Activated CD4-positive, alpha-beta T cell treated with anti-CD3 and anti-CD28 coated beads, Interleukin-10, Interleukin-2, amounts not matched to agents 100 ng/mL and 50 ng/mL, durations not matched to agents 16 hours and 8 hours (primary cell): ENCODE data around the gene SNX33.
"Not testable (repeated sequence)": the region's sequence is repeated elsewhere in the genome, so short reads cannot be mapped to it uniquely, and the experiment has no call there.

ENCODE experiments used
- DNase-seq: peaks from one replicate; pipeline ENCODE4 v3.0.0-alpha.2; 2020

SNX33 gene

DNA sequence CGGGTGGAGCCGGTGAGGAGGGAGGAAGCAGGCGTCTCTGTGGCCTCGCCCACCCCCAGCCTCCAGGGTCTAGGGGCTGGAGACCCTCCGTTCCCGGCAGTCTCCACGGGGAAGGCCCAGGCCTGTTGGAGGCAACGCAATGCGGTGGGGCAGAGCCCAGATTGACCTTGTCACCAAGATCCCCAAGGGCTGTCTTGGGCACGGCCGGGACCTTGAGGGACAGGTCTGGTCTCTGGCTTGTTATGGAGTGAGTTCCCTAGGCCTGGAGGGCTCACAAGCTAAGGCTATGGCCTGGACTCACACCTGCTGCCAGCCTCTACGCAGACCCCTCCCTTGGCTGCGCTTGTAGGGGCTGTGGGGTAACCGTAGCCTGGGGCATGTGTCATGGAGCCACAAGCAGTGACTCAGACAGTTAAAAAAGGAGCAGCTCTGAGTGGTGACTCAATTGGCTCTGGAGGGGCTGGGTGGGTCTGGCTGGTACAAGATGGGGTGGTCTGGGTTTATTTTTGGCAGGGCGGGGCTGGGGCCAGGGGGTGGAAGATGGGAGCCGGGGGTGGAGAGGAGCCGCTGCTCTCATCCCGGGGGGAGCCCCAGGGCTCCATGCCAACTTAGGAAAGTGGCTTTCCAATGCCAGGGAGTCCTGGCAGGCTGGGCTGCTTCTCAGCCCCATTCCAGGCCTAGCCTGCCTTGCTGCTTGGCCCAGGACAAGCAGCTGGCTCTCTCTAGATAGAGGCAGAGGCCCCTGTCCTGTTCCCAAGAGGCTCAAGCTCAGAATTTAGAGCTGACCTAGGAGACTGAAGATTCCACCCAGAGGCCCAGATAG lies 55.9 kb downstream of the SNX33 start:
- DNase-seq = not testable (repeated sequence)

DNA sequence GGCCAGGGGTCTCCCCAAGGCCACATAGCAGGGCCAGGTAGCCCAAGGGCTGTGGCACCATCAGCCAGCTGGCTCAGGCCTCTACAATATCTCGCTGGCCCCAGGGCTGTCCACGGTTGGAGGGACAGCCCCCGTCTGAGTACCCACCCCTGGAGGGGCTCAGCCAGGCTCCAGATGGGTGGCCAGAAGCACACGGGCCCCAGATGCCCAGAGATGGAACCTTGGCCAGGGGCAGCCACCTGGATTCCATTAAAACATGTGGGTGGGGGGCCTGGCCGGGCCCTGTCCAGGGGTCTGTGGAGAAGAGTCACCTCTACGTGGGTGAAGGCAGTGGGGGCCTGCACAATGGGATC lies 56.5 kb downstream of the SNX33 start:
- no peak for DNase-seq

DNA sequence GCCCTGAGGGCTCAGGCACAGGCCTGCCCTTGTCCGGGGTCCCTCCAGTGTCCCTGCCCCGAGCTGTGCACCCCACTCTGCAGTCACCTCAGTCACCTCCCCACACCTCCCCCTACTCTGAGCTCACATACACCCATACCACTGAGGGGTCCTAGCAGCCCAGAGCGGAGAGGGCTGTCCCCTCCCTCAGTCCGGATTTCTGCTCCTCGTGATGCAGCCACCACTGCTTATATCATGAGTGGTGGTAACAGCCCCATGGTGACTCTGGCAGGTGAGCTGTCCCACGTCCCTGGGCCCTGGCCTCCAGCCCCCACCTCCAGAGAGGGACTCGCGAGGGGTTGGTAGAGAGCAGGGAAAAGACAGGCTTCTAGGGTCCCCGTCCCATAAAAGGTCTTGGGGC lies 56.9 kb downstream of the SNX33 start:
- no peak for DNase-seq

DNA sequence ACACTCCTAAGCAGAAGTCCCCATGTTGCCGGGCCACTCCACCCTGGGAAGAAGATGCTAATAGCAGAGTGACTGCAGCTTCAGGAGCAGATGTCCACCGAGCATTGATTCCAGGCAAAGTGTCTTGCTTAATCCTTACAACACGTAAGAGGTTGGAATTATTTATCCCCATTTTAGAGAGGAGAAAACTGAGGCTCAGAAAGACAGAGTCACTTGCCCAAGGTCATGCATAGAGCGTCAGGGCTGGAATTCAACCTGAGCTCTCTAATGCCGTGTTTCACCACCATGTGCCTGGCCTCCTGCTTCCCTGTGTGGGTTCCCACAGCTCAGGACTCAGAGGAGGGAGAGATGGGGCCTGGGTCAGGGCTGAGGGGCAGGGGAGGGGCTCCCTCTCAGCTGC lies 57.7 kb downstream of the SNX33 start:
- not testable (repeated sequence) for DNase-seq

DNA sequence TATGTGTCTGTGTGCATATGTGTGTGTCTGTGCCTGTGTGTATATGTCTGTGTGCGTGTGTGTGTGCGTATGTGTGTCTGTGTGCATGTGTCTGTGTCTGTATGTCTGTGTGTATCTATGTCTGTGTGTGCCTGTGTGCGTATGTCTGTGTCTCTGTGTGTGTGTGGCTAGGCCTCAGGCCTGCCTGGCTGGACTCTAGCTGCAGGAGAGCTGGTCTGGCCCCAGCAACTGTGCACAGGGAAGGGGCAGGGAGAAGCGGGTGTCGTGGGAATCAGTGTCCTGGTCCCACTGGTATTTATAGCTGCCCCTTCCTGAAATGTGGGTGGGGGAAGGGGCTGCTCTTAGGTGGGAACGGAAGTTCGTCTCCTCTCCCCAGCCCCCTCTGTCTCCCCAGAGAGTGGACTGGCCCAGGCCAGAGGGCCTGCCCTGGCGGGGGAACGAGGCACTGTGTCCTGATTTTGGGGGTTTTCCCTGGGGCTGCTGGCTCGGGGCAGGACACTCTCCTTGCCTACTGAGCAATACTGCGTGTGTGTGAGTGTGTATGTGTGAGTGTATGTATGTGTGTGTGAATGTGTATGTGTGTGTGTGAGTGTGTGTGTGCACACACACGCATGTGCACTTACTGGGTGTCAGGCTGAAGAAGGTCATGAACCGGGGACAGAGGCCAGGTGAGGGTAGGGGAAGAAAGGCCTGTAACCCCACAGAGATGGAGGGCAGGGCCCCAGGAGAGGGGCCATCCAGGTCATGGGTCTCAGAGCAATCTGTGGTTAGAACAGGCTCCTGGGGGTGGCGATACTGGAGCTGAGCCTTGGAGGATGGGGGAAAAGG lies 58.4 kb downstream of the SNX33 start:
- no peak for DNase-seq

DNA sequence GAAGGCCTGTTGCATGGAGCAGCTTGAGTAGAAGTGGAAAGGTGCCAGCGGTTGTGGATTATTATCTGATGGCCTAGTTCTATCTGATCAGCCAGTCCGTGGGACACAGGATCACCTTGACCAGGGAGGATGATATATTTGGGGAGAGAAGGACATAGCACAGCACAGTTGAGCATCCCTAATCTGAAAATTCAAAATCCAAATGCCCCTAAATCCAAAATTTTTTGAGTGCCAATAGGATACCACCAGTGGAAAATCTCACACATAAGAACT lies 58.9 kb downstream of the SNX33 start:
- no peak for DNase-seq

DNA sequence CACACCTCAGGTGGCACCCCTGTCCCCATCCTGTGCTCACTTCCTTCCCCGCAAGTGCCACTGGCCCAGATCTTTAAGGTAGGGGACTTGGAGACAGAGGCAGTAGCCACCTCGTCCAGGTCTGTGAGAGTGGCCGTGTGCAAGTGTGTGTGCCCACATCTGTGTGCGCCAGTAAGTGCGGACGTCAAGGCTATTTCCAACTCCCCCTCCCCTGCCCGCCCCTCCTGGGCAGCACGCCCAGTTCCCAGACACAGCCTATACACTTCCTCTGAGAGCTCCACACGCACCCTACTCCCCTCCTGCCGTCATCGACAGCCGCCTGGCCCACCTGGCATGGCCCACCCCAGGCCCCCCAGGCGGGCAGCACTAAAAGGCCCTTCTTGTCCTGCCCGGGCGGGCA lies 61.7 kb downstream of the SNX33 start:
- not testable (repeated sequence) for DNase-seq

DNA sequence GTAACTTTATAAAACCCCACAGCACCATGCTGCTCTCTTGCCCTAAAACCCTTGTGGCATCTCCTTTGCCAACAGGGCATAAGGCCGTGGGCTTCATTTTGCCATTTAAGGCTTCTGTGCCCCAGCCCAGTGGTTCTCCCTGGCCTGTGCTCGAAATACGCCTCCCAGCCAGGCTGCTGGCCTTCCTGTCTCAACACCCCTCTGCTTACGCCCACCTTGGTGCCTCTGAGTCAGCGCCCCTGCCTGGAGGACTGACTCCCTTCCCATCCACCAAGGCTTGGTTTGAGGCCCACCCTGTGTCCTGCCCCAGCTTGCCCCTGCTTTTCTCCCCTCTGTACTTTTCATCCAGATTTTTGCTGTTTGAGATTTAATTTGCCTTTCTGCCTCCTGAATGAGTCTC lies 63.2 kb downstream of the SNX33 start:
- DNase-seq = not testable (repeated sequence)

DNA sequence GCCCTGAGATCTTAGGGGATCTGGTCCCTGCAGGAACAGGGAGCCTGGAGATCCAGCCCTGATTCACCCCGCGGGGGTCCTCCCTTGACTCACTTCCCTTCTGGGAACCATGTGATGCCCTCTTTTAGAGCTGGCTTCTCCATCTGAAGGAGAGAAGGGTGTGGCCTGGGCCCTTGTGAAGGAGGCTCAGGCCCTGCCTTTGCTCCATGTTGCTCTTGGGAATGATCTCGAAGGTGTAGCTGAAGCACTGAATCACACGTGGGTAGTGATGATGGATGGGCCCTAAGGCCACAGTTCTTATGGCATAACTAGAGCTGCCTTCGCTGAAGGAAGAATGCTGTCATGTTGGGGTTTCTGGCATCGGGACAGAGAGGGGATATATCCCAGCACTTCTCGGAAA lies 63.8 kb downstream of the SNX33 start:
- DNase-seq = not testable (repeated sequence)
